DMS 273 (cell line): ENCODE results near the gene OR5AU1.
A peak's percentile ranks its signal among the peaks of the same experiment; 100 is the strongest.
"Not testable (repeated sequence)": the region's sequence is repeated elsewhere in the genome, so short reads cannot be mapped to it uniquely, and the experiment has no call there.

Experiments used
- DNase-seq: peaks from one replicate; lab custom pipeline; 2025; ENCODE audit not compliant: unreplicated experiment; lab: John Stamatoyannopoulos, UW

OR5AU1 gene

GRCh38 chr14:21182166-21182565, 26.3 kb upstream of the OR5AU1 start:
- no peak for DNase-seq

- DNase-seq: no peak
Observed at GRCh38 chr14:21171128-21171527, 15.3 kb upstream of the OR5AU1 start.

GRCh38 chr14:21169573-21169972, 13.7 kb upstream of the OR5AU1 start:
- DNase-seq: no peak

GRCh38 chr14:21168055-21168454, 12.2 kb upstream of the OR5AU1 start:
- no peak for DNase-seq

GRCh38 chr14:21165670-21166069, 9.8 kb upstream of the OR5AU1 start:
- DNase-seq: not testable (repeated sequence)

- DNase-seq: not testable (repeated sequence)
Observed at GRCh38 chr14:21165002-21165605, 9.2 kb upstream of the OR5AU1 start.

- no peak for DNase-seq
Observed at GRCh38 chr14:21163871-21164291, 8.0 kb upstream of the OR5AU1 start.

GRCh38 chr14:21162081-21162480, 6.2 kb upstream of the OR5AU1 start:
- no peak for DNase-seq

GRCh38 chr14:21160061-21160610, 4.3 kb upstream of the OR5AU1 start:
- no peak for DNase-seq

GRCh38 chr14:21158175-21158574, 2.3 kb upstream of the OR5AU1 start:
- not testable (repeated sequence) for DNase-seq

GRCh38 chr14:21149641-21150367, 6.1 kb downstream of the OR5AU1 start:
- DNase-seq: no peak

GRCh38 chr14:21145437-21145836, 10.4 kb downstream of the OR5AU1 start:
- no peak for DNase-seq

- DNase-seq: no peak
Observed at GRCh38 chr14:21142357-21142756, 13.5 kb downstream of the OR5AU1 start.

GRCh38 chr14:21136024-21136423, 19.8 kb downstream of the OR5AU1 start:
- DNase-seq: peak; percentile 43

GRCh38 chr14:21133901-21134300, 22.0 kb downstream of the OR5AU1 start:
- no peak for DNase-seq

GRCh38 chr14:21123429-21123828, 32.4 kb downstream of the OR5AU1 start:
- DNase-seq: no peak

- no peak for DNase-seq
Observed at GRCh38 chr14:21121122-21121521, 34.7 kb downstream of the OR5AU1 start.

- no peak for DNase-seq
Observed at GRCh38 chr14:21120686-21121085, 35.2 kb downstream of the OR5AU1 start.

GRCh38 chr14:21118933-21119332, 36.9 kb downstream of the OR5AU1 start:
- no peak for DNase-seq

- DNase-seq: no peak
Observed at GRCh38 chr14:21113369-21113768, 42.5 kb downstream of the OR5AU1 start.

GRCh38 chr14:21112255-21112654, 43.6 kb downstream of the OR5AU1 start:
- DNase-seq: no peak

GRCh38 chr14:21109377-21110138, 46.3 kb downstream of the OR5AU1 start:
- peak; percentile 76 for DNase-seq
